SH-SY5Y (cell line): ENCODE results near the gene FRY.

Source experiments
- GATA2 ChIP-seq: IDR thresholded peaks from 2 replicates; pipeline ENCODE4 v1.6.1; 2011; ENCODE audit warnings: mild to moderate bottlenecking, low read depth, low read length
- GATA3 ChIP-seq: IDR thresholded peaks from 2 replicates; pipeline ENCODE4 v1.6.1; 2011; ENCODE audit warnings: low read depth, mild to moderate bottlenecking, low read length, moderate library complexity

GRCh38 chr13:32178763-32179162, 147.2 kb downstream of the FRY start:
- TF ChIP-seq GATA2: no peak
- TF ChIP-seq GATA3: no peak
